IPS-15b (cell line): Measurements from ENCODE around the gene MFAP4.

Source experiments
- H3K27me3 ChIP-seq: one replicate; pipeline ENCODE4 v1.6.1; 2013; ENCODE audit warnings: low read length; ENCODE audit not compliant: control insufficient read depth, insufficient read depth
- H3K36me3 ChIP-seq: one replicate; pipeline ENCODE4 v1.6.1; 2013; ENCODE audit warnings: low read length; ENCODE audit not compliant: control insufficient read depth, insufficient read depth
- H3K4me1 ChIP-seq: one replicate; pipeline ENCODE4 v1.6.1; 2013; ENCODE audit warnings: mild to moderate bottlenecking, low read length; ENCODE audit not compliant: control insufficient read depth, insufficient read depth
- H3K4me3 ChIP-seq: one replicate; pipeline ENCODE4 v1.5.1; 2013; ENCODE audit warnings: low read depth, low read length
- H3K9ac ChIP-seq: one replicate; pipeline ENCODE4 v1.6.1; 2013; ENCODE audit warnings: low read depth, mild to moderate bottlenecking, low read length
- H3K9me3 ChIP-seq: one replicate; pipeline ENCODE4 v1.6.1; 2013; ENCODE audit warnings: mild to moderate bottlenecking, low read length; ENCODE audit not compliant: control insufficient read depth, insufficient read depth

Gene MFAP4

DNA sequence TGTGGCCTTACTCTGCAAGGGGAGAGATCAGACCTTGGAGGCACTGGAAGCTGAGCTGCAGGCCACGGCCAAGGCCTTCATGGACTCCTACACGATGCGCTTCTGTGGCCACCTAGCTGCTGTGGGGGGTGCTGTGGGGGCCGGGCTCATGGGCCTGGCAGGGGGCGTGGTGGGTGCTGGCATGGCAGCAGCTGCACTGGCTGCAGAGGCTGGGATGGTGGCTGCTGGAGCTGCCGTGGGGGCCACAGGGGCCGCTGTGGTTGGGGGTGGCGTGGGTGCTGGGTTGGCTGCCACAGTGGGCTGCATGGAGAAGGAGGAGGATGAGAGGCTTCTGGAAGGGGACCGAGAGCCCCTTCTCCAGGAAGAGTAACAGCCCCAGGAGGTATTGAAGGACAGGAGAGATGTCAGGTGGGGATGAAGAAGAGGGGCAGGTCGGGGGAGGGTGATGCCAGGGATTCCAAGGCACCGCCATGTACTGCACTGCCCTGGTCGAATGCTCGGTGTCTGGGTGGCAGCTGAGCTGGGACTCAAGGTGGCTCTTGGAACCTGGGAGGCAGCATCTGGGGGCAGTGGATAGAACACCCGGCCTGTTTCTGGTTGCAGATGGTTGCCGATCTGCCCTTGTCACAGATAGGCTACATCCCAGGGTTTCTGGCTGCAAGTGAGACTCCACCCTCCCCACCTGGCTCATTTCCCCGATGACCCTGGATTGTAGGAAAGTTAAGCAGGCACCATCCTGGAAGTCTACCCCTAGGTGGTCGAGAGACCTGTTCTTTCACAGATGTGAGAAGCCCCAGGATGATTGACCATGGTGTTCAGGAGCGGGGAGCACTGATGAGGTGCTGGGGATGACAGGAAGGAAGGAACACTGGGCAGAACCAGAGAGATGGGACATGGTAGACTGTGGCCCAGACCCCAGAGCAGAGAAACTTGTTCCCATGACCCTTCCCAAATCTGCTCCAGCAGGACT is 29.1 kb upstream of the MFAP4 start:
- no peak overlapping the region for H3K9ac ChIP-seq
- no peaks in the 10 kb centered on the region for H3K36me3 ChIP-seq
- no peaks in the 10 kb centered on the region for H3K4me1 ChIP-seq
- no peak overlapping the region for H3K4me3 ChIP-seq
- no peaks in the 10 kb centered on the region for H3K27me3 ChIP-seq
- H3K9me3 ChIP-seq, result no peaks in the 10 kb centered on the region

GRCh38 chr17:19415311-19415710 is 28.3 kb upstream of the MFAP4 start:
- H3K36me3 ChIP-seq, result no peaks in the 10 kb centered on the region
- H3K9me3 ChIP-seq, result no peaks in the 10 kb centered on the region
- no peak overlapping the region for H3K4me3 ChIP-seq
- no peaks in the 10 kb centered on the region for H3K27me3 ChIP-seq
- H3K9ac ChIP-seq, result no peak overlapping the region
- no peaks in the 10 kb centered on the region for H3K4me1 ChIP-seq

- Histone ChIP-seq H3K9ac (peak overlapping the region; percentile 24), H3K4me3 (no peak overlapping the region), H3K4me1 (no peaks in the 10 kb centered on the region), H3K36me3 (no peaks in the 10 kb centered on the region), H3K9me3 (no peaks in the 10 kb centered on the region), H3K27me3 (no peaks in the 10 kb centered on the region)
These were observed 27.6 kb upstream of the MFAP4 start for GRCh38 chr17:19414396-19415280.

DNA sequence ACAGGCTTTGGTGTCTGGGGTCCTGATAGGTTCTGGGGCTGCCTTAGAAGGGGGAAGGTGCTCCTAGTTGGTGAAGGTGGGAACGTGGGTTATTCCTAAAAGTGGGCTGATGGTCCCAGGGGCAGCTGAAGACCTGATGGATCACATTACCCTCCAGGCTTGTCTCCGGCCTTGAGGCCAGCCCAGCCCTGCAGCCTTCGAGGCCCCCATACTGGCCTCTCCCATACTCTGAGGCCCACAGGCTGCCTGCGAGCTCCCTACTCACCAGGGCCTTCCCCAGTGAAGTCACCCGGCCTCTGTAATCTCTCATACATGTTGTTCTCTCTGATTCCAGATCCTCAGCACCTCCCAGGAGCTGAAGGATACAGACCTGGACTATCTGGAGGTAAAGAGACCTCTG is 26.8 kb upstream of the MFAP4 start:
- Histone ChIP-seq H3K9ac (no peak overlapping the region), H3K27me3 (no peaks in the 10 kb centered on the region)

DNA sequence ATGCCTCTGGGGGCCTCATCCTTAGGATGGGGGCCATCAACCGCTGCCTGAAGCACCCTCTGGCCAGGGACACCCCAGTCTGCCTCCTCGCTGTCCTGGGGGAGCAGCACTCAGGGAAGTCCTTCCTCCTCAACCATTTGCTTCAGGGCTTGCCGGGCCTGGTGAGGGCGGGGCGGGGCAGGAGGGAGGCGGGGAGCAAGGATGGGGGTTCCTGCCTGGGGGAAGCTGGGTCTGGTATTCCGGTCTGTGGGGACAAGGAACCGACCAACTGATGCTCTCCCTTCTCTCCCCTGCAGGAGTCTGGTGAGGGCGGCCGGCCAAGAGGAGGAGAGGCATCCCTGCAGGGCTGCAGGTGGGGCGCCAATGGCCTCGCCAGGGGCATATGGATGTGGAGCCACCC is 26.0 kb upstream of the MFAP4 start:
- H3K4me3 ChIP-seq, result no peak overlapping the region
- no peaks in the 10 kb centered on the region for H3K4me1 ChIP-seq
- no peaks in the 10 kb centered on the region for H3K36me3 ChIP-seq
- H3K9me3 ChIP-seq, result no peaks in the 10 kb centered on the region
- no peak overlapping the region for H3K9ac ChIP-seq
- H3K27me3 ChIP-seq, result no peaks in the 10 kb centered on the region

More for the DNA sequence above, 26.8 kb upstream of the MFAP4 start:
- no peak overlapping the region for H3K4me3 ChIP-seq
- no peaks in the 10 kb centered on the region for H3K4me1 ChIP-seq
- no peaks in the 10 kb centered on the region for H3K36me3 ChIP-seq
- H3K9me3 ChIP-seq, result no peaks in the 10 kb centered on the region

- H3K4me3 ChIP-seq, result no peak overlapping the region
- no peak overlapping the region for H3K9ac ChIP-seq
- H3K4me1 ChIP-seq, result no peaks in the 10 kb centered on the region
- H3K27me3 ChIP-seq, result no peaks in the 10 kb centered on the region
- no peaks in the 10 kb centered on the region for H3K36me3 ChIP-seq
- H3K9me3 ChIP-seq, result no peaks in the 10 kb centered on the region
These were observed 25.5 kb upstream of the MFAP4 start for GRCh38 chr17:19412510-19412909.

- H3K36me3 ChIP-seq, result no peaks in the 10 kb centered on the region
- H3K9me3 ChIP-seq, result no peaks in the 10 kb centered on the region
- H3K9ac ChIP-seq, result no peak overlapping the region
- H3K4me1 ChIP-seq, result no peaks in the 10 kb centered on the region
- H3K27me3 ChIP-seq, result no peaks in the 10 kb centered on the region
- no peak overlapping the region for H3K4me3 ChIP-seq
These were observed 24.6 kb upstream of the MFAP4 start for GRCh38 chr17:19411631-19412030.

DNA sequence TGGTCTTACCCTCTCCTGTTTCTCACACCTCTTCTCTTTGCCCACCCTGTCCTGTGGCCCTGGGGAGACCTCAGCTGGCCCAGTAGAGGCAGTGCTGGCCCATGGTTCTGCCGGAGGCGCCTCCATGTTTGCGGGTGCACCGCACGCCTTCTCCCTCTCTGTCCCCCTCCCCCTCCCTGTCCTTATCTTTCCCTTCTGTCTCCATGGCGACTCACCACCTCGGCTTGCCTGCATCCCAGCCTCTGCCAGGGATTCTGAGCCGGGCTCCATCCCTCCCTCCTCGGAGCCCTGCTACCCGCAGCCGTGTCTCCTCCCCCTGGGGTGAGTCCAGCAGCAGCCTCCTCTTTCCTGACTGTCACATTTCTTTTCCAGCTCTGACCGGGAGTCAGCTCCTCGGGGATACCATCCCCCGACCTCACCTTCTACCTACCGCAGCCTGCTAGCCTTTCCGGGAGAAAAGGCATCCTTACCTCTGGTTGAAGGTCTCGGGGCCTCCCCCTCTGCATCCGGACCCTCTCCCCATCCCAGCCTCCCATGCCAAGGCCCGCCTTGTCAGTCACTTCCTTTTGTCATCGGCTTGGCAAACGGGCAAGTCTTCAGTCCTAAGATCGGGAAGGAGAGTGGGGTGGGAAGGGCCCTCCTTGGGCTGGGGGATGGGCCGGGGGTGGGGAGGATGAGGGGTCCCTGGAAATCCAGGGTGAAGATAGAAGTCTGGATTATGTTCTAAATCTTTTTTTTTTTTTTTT is 24.1 kb upstream of the MFAP4 start, which contains the start of gene RNF112:
TSS of gene RNF112 (plus strand) at position 358 of the 746 bp plus-strand sequence. CDS start at position 535, 177 bp downstream.
- no peak within 1 kb of the TSS for H3K9ac ChIP-seq
- no peaks in the 10 kb centered on the region for H3K36me3 ChIP-seq
- no peaks in the 10 kb centered on the region for H3K9me3 ChIP-seq
- peak within 1 kb of the TSS; percentile 30 for H3K4me3 ChIP-seq
- no peaks in the 10 kb centered on the region for H3K27me3 ChIP-seq
- no peaks in the 10 kb centered on the region for H3K4me1 ChIP-seq

- no peak overlapping the region for H3K4me3 ChIP-seq
- no peaks in the 10 kb centered on the region for H3K9me3 ChIP-seq
- no peaks in the 10 kb centered on the region for H3K27me3 ChIP-seq
- H3K4me1 ChIP-seq, result no peaks in the 10 kb centered on the region
- no peak overlapping the region for H3K9ac ChIP-seq
- H3K36me3 ChIP-seq, result no peaks in the 10 kb centered on the region
These were observed 23.1 kb upstream of the MFAP4 start for GRCh38 chr17:19410091-19410490.

DNA sequence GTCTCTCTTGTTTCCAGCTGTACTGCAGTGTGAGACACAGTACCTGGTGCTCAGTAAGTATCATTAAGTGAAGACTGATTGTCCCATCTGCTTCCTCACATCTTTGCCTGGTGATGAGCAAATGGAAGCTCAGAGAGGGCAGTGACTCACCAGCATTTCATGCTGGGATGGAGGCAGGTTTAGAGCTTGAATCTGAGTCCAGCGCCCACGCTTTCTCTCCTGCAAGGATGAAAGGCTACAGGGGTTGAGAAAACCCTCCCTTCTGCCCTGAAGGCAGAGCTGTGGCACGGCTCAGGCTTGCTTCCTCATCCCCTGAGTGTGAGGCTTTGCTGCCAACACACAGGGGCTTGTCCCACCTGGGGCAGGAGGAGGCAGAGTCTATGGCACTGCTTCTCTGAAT is 22.5 kb upstream of the MFAP4 start:
- H3K4me1 ChIP-seq, result no peaks in the 10 kb centered on the region
- no peaks in the 10 kb centered on the region for H3K9me3 ChIP-seq
- no peak overlapping the region for H3K4me3 ChIP-seq
- no peaks in the 10 kb centered on the region for H3K27me3 ChIP-seq
- H3K36me3 ChIP-seq, result no peaks in the 10 kb centered on the region
- no peak overlapping the region for H3K9ac ChIP-seq

DNA sequence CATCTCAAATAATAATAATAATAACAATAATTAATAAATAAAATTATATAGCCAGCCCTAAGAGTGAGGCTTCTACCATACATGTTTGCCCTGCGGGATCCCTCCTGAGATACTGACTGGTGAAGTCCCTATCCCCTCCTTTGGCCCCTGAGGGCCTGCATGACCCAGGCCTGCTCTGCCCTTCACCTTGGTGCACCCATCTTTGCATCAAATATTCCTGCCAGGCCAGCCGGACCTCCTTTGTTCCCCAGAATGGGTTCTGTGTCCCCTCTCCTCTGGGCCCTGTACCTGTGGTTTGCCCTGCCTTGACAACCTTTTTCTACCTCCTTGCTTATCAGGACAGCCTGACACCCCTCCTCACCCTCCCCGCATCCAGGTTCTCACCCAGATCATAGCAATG is 22.1 kb upstream of the MFAP4 start:
- no peaks in the 10 kb centered on the region for H3K9me3 ChIP-seq

More for the DNA sequence above, 22.1 kb upstream of the MFAP4 start:
- Histone ChIP-seq H3K27me3 (no peaks in the 10 kb centered on the region), H3K4me1 (no peaks in the 10 kb centered on the region), H3K4me3 (no peak overlapping the region), H3K36me3 (no peaks in the 10 kb centered on the region), H3K9ac (no peak overlapping the region)
